NCI-H1436 treated with DMSO at 0.1 percent for 48 hours (cell line): ENCODE data around the gene RNASEH1.
"Not testable (repeated sequence)": the region's sequence is repeated elsewhere in the genome, so short reads cannot be mapped to it uniquely, and the experiment has no call there.

Source experiments
- DNase-seq: peaks from one replicate; lab custom pipeline; 2025; lab: John Stamatoyannopoulos, UW

RNASEH1 gene

DNA sequence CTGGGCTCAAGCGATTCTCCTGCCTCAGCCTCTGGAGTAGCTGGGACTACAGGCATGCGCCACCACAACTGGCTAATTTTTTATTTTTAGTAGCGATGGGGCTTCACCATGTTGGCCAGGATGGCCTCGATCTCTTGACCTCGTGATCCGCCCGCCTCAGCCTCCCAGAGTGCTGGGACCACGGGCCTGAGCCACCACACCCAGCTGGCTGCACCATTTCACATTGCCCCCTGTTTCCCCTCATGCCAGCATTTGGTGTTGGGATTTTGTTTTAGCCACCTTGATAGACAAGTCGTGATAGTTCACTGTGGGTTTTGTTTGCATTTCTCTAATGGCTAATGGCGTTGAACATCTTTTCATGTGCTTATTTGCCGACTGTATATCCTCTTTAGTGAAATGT is 31.0 kb upstream of the RNASEH1 start:
- DNase-seq = no peak

DNA sequence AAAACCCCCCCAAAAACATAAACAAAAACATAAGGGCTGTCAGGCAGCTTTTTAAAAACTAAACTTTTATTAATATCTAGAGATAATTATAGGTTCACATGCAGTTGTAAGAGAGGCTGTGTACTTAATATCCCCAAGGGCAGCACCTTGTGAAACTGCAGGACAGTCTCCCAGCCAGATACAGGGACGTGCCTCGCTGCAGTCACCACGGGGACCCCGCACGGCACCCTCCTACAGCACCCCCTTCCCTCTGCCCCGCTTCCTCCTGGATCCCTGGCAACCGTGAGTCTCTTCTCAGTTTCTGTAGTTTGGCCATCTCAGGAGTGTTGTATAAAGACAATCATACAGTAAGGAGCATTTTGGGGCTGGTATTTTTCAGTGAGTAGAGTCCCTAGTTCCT is 30.0 kb upstream of the RNASEH1 start:
- no peak for DNase-seq

DNA sequence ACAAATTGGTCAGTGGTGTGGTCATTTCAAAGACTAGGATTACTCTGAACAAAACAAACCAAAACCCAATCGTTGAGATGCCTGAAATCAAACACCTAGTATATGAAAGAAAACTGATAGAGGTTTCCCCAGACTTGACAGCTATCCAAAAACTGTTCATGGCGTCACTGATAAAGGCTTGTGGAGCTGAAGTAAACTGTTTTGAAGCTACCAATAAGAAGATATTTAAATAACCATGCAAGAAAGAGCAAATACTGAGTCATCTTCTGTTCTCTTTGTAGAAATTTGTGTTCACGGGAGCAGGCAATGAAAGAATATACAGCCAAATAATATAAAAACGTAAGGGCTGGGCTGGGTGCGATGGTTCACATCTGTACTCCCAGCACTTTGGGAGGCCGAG is 29.3 kb upstream of the RNASEH1 start:
- DNase-seq = no peak

DNA sequence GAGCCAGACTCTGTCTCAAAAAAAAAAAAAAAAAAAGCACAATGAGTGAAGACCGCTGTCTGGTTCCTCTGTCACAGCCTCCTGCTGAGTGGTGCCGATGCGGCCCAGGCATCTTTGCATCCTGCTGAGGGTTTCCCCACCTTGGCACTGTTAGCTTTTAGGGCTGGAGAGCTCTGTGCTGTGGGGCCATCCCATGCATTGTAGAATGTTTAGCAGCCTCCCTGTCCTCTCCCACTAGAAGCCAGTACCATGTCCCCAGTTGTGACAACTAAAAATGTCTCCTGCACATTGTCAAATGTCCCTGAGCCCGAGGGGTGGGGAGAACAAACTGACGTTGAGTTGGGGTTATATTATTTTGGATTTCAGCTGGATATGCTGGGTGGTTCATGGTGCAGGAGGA is 28.9 kb upstream of the RNASEH1 start:
- no peak for DNase-seq

DNA sequence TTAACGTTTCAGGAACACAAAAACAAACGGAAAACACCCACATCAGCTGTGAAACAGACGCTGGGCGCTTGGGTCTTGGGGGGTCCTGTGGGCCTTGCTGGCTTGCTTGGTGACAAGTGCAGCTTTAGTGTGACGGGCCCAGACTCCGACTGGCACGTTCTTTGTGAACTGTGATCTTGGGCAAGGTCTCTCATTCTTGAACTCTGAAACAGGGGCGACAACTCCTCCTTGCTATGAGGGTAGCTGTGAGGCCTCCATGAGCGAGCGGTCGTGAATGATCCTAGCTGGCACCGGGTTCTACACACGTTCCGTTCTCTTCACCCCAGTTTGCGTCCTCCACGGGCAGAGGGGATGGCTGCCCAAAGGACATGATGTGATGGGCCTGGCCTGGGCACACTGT is 28.1 kb upstream of the RNASEH1 start:
- DNase-seq = no peak

DNA sequence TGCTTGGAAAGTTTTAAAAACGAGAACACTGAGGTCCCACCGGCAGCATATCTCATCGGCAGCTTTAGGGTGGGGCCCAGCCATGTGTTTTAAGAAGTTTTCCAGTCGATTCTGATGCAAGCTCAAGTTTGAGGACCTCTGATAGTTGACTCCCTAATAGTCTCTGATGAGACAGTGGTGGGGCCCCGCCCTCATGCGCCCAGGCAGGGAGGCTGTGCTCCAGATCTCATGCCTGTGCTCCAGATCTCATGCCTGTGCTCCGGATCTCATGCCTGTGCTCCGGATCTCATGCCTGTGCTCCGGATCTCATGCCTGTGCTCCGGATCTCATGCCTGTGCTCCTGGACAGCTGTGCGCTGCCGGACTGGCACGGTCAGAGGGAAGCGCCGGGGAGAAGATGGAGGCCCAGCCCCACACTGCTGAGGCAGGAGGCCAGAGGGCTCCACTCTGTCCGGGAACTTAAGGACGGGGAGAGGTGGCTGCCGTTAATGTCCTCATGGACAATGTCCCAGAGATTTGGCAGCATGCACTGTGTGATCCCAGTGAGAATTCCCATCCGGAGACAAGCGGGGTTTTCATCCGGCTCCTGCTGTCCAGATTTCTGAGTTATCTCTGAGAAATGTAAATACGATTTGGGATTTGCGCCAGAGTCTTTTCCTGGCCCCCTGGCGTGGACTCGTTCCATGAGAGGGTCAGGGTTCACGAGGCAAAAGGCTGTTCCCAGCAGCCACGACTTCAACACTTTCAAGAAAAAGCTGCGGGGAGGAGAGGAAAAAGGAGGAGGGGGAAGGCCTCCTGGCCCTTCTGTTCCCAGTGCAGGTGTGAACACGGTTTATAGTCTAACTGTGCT is 27.4 kb upstream of the RNASEH1 start:
- DNase-seq = no peak

DNA sequence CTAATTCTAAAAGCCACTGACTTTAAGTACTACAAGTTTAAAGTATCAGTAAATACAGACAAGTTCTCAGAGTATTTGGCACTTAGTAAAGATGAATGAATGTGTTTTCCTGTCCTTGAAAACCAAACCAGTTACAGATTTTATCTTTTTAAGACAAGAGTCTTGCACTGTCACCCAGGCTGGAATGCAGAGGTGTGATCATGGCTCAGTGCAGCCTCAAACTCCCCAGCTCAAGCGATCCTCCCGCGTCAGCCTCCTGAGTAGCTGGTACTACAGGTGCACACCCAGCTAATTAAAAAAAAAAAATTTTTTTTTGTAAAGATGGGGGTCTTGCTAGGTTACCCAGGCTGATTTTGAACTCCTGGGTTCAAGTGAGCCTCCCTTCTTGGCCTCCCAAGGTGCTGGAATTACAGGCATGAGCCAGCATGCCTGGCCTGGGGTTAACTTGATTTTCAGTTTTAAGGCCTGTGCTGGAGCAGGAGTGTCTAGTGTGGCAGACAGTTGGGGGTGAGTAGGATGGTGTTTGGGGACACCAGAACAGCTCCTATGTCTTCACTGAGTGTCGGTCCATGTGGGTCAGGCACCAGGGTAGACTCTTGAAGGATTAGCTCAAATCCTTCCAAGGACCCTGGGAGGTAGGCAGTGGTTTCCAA is 26.6 kb upstream of the RNASEH1 start:
- DNase-seq = no peak

DNA sequence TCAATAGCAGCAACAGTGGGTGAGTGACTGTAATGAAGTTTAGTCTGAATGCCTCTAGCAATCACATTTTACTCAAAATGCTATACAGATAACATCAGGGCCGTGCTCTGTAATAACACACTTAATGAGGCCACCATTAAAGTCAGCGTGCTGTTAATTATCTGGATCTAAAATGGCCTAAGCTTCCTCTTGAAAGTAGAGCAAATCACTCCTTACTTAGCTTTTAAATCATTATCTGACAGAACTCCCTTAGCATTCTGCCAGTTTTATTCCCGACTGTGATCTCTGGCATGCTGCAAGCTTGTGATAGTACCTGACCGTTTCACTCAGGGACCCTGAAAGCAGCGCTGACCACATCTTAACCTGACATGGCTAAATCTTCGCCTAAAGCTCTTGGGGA is 25.9 kb upstream of the RNASEH1 start:
- DNase-seq = no peak

DNA sequence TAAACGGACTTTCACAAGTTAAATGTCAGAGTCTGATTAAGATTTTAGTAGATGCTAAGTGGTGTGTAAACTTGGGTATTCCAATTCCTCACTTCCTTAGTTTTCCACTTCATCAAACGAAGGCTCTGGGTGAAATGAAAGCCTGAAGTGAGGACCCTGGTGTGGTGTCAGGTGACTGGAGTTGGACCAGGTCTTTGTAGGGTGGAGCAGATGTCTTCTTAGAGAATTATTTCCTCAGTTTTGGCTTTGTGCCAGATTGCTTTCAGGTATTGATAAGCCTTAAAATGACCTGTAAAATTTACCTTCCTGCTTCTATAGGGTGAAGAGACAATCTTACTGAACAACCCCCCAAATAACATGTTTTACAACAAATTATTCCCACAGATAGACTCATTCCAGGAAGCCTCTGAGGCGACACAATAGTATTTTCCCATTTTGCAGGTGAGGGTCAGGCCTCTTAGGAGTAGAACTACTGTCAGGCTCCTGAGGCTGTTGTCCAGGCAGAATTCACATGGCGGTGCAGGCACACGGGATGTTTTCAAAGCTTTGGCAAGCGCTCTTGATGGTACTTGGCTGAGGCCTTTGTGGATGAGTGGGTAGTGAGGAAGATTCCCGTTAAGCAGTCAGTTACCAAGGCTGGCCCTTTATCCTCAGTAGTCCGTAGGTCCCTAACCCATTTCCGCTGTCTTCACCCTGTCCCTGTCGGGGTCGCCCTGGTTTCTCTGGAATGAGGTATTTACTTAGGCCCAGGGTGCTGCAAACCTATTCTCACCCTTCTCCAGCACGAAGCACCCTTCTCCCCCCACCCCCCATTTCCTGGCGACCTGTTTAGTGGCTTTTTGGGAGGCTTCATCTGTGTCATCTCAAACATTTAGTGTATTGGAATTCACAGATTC is 23.5 kb upstream of the RNASEH1 start:
- DNase-seq = no peak

DNA sequence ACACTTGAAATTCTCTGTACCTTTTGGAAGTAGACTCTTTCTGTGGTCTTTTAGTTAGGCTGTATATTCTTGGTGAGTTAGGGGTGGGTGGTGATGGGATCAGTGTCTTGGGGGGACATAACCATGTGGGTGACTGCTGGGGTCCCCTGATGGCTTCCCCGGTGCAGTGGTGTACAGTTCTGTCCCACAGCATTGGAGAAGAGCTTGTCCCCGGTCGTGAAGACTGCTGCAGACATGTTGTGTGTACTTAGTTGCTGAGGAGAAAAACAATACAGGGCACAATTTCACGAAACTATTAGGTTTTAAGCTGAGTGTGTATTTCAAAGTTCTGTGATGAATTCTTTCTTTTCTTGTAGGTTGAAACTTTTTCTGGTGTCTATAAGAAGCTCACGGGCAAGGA is 22.3 kb upstream of the RNASEH1 start:
- DNase-seq = no peak

DNA sequence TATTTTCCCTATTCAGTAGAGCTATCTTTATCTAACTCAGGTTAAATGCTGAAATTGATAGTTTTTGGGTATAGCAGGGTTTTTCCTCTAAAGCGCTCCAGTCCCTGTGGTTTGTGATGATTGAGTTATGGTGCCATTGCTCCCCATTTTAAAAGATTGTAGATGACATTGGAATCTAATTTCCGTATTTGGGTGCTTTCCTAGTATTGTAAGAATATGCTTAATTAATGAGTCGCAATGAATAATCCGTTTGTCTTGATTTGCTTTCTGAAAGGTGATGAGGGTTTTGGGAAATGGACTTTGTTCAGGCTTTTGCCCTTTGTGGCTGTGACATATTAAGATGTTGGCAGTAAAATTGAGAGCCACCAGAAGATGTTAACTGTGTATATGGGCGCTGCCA is 20.9 kb upstream of the RNASEH1 start:
- DNase-seq = no peak

DNA sequence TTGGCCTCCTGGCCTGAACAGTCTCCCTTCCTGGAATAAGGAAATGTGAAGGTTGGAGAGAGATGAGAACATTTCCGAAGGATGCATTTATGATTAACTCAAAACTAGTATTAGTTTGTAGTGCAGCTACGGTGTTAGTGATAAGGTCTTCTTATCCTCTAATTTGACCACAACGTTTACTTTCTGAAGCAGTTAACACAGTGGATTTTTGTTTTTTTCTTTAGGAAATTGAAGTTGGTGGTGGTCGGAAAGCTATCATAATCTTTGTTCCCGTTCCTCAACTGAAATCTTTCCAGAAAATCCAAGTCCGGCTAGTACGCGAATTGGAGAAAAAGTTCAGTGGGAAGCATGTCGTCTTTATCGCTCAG is 18.1 kb upstream of the RNASEH1 start:
- not testable (repeated sequence) for DNase-seq

DNA sequence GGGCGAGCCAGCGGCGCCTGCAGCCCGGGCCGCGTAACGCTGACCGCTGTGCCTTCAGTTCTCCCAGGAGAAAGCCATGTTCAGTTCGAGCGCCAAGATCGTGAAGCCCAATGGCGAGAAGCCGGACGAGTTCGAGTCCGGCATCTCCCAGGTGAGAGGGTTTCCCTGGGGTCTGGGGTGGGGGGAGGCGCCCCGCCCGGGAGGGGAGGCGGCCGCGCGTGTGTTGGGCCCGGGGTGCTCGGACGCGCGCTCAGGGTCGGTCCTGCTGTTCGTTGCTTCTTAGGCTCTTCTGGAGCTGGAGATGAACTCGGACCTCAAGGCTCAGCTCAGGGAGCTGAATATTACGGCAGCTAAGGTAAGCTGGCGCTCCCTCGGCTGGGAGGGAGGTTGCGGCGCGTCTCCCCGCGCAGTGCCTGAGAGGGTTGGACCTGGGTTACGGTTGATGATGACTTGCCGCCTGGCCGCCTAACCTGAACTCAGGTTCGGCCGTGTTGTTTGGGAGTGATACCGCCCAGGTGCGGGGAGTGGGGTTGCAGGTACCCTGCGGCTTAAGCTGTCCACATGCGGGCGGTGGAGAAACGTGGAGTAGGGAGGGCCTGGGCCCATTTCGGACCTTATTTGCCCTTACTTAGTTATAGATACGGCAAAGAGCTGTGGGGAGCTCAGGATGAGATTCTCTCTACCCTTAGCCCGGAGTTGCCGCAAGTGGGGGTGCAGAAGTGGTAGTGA is 17.6 kb upstream of the RNASEH1 start:
- no peak for DNase-seq

DNA sequence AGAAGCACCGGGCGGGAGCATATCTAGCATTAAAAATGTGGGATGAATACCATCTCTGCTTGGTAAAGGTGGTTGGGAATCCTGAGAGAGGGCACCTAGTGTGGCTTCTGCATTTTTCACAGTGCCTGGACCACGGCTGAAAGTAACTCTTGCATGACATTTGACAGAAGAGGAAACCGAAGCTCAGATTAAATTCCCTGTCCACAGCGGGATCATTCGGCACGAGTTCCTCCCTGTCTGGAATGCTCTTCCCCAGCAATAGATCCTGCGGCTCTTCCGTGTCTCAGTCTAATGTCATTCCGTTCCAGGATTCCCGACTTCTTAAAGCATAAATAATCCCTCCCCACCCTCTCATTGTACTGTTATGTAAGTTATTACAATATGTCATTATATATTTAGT is 16.0 kb upstream of the RNASEH1 start:
- DNase-seq = no peak

DNA sequence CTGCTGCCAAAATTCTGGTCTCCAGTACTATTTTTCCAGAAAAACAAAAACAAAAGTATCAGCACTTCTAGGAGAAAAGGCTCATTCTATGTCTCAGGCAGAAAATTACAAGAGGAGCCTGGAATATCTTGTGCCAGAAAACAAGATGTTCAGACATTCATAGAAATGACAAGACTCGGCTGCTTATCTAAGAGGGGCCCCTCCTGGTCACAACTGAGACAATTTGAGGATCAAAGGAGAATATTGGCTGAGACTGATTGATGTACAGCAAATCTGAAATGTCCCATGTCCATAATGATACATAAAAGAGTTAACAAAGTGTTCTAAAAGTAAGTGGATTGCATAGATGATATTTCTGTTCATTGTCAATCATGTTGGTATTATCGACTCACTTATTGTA is 14.5 kb upstream of the RNASEH1 start:
- no peak for DNase-seq

DNA sequence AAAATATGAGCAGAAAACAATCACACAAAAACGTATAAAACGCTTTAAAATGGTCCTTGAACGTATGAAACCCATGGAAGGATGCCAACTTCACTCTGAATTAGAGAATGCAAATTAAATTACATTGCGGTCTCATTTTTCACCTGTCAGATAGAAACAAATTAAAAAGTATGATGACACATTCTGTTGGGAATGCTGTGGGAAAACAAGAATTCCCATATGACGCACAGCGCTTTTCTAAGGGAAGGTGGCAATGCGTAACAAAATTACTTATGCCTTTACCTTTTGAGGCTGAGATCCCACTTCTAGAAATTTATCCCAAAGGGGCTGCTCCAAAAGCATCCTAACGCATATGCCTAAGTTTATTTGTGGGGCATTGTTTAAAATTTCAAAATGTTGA is 13.2 kb upstream of the RNASEH1 start:
- no peak for DNase-seq

DNA sequence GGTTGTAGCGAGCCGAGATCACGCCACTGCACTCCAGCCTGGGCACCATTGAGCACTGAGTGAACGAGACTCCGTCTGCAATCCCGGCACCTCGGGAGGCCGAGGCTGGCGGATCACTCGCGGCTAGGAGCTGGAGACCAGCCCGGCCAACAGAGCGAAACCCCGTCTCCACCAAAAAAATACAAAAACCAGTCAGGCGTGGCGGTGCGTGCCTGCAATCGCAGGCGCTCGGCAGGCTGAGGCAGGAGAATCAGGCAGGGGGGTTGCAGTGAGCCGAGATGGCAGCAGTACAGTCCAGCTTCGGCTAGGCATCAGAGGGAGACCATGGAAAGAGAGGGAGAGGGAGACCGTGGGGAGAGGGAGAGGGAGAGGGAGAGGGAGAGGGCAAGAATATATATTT is 11.5 kb upstream of the RNASEH1 start:
- not testable (repeated sequence) for DNase-seq

DNA sequence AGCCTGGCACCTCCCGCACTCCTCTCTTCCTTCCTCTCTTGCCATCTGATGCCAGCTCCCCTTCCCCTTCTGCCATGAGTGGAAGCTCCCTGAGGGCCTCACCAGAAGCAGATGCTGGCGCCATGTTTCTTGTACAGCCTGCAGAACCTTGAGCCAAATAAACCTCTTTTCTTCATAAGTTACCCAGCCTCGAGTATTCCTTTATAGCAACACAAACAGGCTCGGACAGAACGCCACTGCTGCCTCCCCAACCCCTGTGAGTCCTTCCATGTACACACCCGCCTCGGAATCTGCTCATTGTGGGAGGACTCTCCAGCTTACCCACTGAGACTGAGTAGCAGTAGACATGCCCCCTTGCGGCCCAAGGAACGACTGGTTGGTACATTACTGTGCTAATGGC is 8.7 kb upstream of the RNASEH1 start:
- no peak for DNase-seq

DNA sequence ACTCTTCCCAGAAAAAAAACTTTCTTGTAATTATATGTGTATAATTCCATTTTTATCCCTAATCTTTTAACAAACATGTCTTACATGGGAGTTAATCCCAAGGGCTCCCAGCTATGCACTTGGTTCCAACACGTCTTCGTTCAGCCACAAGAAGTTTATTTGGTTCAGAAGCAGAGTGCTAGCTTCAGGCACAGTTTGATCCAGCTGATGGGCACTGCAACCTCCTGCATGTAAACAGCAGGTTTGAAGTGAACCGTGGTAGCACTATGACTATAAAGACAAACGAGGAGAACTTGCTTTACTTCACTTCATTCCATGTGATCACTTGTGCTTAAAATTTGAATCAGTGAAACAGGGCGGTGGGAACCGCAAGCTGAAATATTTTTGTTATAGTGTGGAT is 7.0 kb upstream of the RNASEH1 start:
- DNase-seq = no peak

DNA sequence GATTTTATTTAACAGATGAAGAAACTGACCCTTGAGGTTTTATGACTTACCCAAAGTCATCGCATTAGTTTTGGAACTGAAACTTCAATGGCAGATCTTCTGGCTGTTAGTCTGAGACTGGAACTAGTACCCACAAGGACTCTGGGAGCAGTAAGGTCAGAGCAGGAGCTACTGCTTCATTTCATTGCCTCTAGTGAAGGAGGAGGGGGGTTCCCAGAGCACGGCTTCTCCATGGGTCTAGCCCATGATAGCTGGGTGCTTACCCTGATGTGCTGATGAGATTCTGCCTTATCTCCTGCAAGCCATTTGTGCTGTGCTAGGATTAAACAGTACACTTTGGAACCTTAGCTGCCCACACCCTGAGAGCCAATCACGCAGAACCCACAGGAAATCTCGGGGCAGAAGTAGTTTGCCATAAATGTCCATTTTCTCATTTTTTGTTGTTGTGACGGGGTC is 5.4 kb upstream of the RNASEH1 start:
- no peak for DNase-seq

DNA sequence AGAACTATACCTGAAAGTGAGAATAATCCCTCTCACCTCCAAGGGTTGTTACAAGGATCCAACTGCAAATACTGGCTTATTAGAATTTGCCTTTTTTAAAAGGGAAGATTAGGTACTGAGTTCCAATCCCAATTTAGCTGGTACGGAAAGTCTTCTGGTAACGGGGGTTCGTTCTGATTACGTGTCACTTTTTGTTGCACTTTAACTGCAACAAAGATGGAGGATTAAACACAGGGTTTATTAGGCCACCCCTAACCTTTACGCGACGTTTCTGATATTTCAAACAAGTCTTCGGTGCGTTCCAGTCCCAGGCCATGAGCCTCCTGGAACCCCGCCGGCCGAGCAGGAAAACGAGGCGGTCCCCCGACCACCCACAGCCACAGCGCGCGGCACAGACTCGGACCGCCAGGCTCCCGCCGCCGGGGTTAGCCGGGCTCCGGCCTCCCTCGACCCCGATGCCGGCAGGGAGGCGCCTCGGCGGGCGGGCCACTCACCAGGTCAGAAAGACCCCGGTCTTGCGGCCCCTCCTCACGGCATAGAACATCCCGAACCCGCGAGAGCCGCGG is 411 bp downstream of the RNASEH1 start:
- DNase-seq = no peak

DNA sequence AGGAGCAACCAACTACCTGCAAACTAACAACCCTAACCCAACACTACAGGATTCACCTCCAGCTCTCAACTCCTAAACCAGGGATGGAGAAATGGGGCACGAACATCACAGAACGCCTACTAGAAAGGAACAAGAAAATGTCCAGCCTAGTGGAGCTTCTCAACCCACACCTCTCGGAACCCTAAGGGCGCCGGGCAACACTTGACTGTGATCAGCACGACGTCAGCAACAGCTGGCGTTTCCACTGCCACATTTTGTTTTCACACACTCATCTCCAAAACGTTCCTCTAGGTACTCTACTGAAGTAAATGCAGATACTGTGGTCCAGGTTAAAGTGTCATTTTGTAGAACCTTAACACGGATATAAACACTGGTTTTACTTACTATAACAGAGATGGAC is 4.2 kb downstream of the RNASEH1 start:
- DNase-seq = no peak
